ENCODE data around the gene LONP2. TPM values are rescaled to one million over a fixed set of nuclear protein-coding genes. Genes with fewer than 3 reads are reported as not detected.

The LONP2 gene
- total RNA-seq, 1 donor from 2014 or later = 30.6 TPM

GRCh38 chr16:48354877-48355855 lies 111.1 kb downstream of the LONP2 start:
- no peaks in the 10 kb centered on the region for H3K4me1 ChIP-seq
- H3K9ac ChIP-seq = no peak overlapping the region
- H3K4me2 ChIP-seq = no peak overlapping the region
- no peak overlapping the region for H3K4me3 ChIP-seq
- H3F3A ChIP-seq (ENCODE audit: low read depth) = no peaks in the 10 kb centered on the region
- peaks cover 23% of the 10 kb centered on the region for H4K20me1 ChIP-seq (ENCODE audit: low read depth)
- no peaks in the 10 kb centered on the region for H3K27me3 Mint-ChIP-seq (ENCODE audit: insufficient read depth, low read depth)
- H3K4me1 Mint-ChIP-seq = peaks cover 6% of the 10 kb centered on the region
- H3K79me2 ChIP-seq (ENCODE audit: low read depth) = peaks cover 65% of the 10 kb centered on the region
- peaks cover 4% of the 10 kb centered on the region for H3K9me3 Mint-ChIP-seq
- DNase-seq (ENCODE audit: low spot score) = no peak
- H3K27ac Mint-ChIP-seq = no peak overlapping the region
- peaks cover 34% of the 10 kb centered on the region for H3K36me3 Mint-ChIP-seq
- H3K27ac ChIP-seq = no peak overlapping the region
- no peak overlapping the region for H2AFZ ChIP-seq (replicated peaks)
- H3K27me3 ChIP-seq = no peaks in the 10 kb centered on the region
- TF ChIP-seq CTCF (IDR thresholded peaks at IDR 0.05) = no peak
- no peak for TF ChIP-seq EZH2phosphoT487 (IDR thresholded peaks at IDR 0.05)
- no peak for TF ChIP-seq EZH2 (IDR thresholded peaks at IDR 0.05)
- no peak overlapping the region for H3K4me3 Mint-ChIP-seq
- no peaks in the 10 kb centered on the region for H3K36me3 ChIP-seq
- no peaks in the 10 kb centered on the region for H3K9me3 ChIP-seq (ENCODE audit: low read depth)

- H3K79me2 ChIP-seq (ENCODE audit: low read depth) = peaks cover 77% of the 10 kb centered on the region
Observed at GRCh38 chr16:48356633-48357376, 112.7 kb downstream of the LONP2 start.

GRCh38 chr16:48358419-48358818 lies 114.3 kb downstream of the LONP2 start:
- Histone ChIP-seq H3K27ac (no peak overlapping the region), H3K9me3 (ENCODE audit: low read depth) (no peaks in the 10 kb centered on the region), H3K27me3 (no peaks in the 10 kb centered on the region), H3F3A (ENCODE audit: low read depth) (no peaks in the 10 kb centered on the region), H3K4me1 (no peaks in the 10 kb centered on the region), H3K4me2 (no peak overlapping the region), H2AFZ (replicated peaks) (no peak overlapping the region), H3K79me2 (ENCODE audit: low read depth) (peaks cover 84% of the 10 kb centered on the region), H3K36me3 (no peaks in the 10 kb centered on the region), H4K20me1 (ENCODE audit: low read depth) (peaks cover 46% of the 10 kb centered on the region), H3K4me3 (no peak overlapping the region), H3K9ac (no peak overlapping the region)
- Mint-ChIP-seq H3K9me3 (peaks cover 4% of the 10 kb centered on the region), H3K4me3 (no peak overlapping the region), H3K27ac (no peak overlapping the region), H3K36me3 (peaks cover 31% of the 10 kb centered on the region), H3K4me1 (peaks cover 12% of the 10 kb centered on the region), H3K27me3 (ENCODE audit: insufficient read depth, low read depth) (no peaks in the 10 kb centered on the region)
- DNase-seq (ENCODE audit: low spot score) = no peak
- TF ChIP-seq EZH2 (IDR thresholded peaks at IDR 0.05) = no peak
- TF ChIP-seq EZH2phosphoT487 (IDR thresholded peaks at IDR 0.05) = no peak
- no peak for TF ChIP-seq CTCF (IDR thresholded peaks at IDR 0.05)

More at GRCh38 chr16:48356633-48357376, 112.7 kb downstream of the LONP2 start:
- H3K27me3 Mint-ChIP-seq (ENCODE audit: insufficient read depth, low read depth) = no peaks in the 10 kb centered on the region
- H3K4me3 ChIP-seq = no peak overlapping the region
- no peak overlapping the region for H3K4me2 ChIP-seq
- H3F3A ChIP-seq (ENCODE audit: low read depth) = no peaks in the 10 kb centered on the region
- no peaks in the 10 kb centered on the region for H3K27me3 ChIP-seq
- H2AFZ ChIP-seq (replicated peaks) = no peak overlapping the region
- H3K4me3 Mint-ChIP-seq = no peak overlapping the region
- no peak for DNase-seq (ENCODE audit: low spot score)
- H3K9ac ChIP-seq = no peak overlapping the region
- no peaks in the 10 kb centered on the region for H3K4me1 ChIP-seq
- H3K9me3 ChIP-seq (ENCODE audit: low read depth) = no peaks in the 10 kb centered on the region
- no peak overlapping the region for H3K27ac Mint-ChIP-seq
- peaks cover 12% of the 10 kb centered on the region for H3K4me1 Mint-ChIP-seq
- no peaks in the 10 kb centered on the region for H3K36me3 ChIP-seq
- H3K9me3 Mint-ChIP-seq = peaks cover 4% of the 10 kb centered on the region
- peaks cover 28% of the 10 kb centered on the region for H3K36me3 Mint-ChIP-seq
- H4K20me1 ChIP-seq (ENCODE audit: low read depth) = peaks cover 34% of the 10 kb centered on the region
- TF ChIP-seq EZH2phosphoT487 (IDR thresholded peaks at IDR 0.05) (no peak), CTCF (IDR thresholded peaks at IDR 0.05) (no peak), EZH2 (IDR thresholded peaks at IDR 0.05) (no peak)
- no peak overlapping the region for H3K27ac ChIP-seq

Measured in neural progenitor cell (in vitro differentiated cells).